ENCODE data around the gene ERFE.

DNA sequence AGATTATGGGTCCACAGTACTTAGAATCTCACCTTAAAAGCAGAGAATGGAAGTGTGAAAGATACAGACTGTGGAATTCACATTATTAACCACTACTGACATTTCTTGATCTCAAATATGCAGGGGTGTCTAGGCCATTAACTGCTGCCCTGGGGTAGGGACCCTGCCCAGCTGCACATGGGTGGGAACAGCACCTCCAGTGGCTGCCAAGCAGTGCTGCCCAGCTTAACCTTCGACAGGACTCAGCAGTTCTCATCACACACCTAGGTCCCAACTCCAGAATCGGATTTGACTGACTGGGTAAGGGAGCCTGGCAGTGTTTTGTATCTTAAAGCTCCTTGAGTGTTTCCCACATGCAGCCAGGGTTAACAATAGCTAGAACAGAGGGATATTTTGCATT, 14.9 kb downstream of the ERFE start:
- TF ChIP-seq, protein P1, sequence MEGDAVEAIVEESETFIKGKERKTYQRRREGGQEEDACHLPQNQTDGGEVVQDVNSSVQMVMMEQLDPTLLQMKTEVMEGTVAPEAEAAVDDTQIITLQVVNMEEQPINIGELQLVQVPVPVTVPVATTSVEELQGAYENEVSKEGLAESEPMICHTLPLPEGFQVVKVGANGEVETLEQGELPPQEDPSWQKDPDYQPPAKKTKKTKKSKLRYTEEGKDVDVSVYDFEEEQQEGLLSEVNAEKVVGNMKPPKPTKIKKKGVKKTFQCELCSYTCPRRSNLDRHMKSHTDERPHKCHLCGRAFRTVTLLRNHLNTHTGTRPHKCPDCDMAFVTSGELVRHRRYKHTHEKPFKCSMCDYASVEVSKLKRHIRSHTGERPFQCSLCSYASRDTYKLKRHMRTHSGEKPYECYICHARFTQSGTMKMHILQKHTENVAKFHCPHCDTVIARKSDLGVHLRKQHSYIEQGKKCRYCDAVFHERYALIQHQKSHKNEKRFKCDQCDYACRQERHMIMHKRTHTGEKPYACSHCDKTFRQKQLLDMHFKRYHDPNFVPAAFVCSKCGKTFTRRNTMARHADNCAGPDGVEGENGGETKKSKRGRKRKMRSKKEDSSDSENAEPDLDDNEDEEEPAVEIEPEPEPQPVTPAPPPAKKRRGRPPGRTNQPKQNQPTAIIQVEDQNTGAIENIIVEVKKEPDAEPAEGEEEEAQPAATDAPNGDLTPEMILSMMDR (conservative IDR thresholded peaks at IDR 0.05; ENCODE audit: low read depth, low read length) = 0 out of 2 replicates have a peak, but pooled peaks have one; percentile 11
- no peak for TF ChIP-seq MAFK (IDR thresholded peaks at IDR 0.05; ENCODE audit: low read depth, low read length)
- no peak for TF ChIP-seq CEBPB (IDR thresholded peaks at IDR 0.05; ENCODE audit: low read depth, low read length)
- TF ChIP-seq BHLHE40 (IDR thresholded peaks at IDR 0.05; ENCODE audit: low read depth, low read length) = no peak
- TF ChIP-seq RFX5 (IDR thresholded peaks at IDR 0.05; ENCODE audit: low read depth, low read length) = no peak
- TF ChIP-seq POLR2A (IDR thresholded peaks at IDR 0.05; ENCODE audit: low read depth, low read length) = no peak
- no peak for TF ChIP-seq RAD21 (IDR thresholded peaks at IDR 0.05; ENCODE audit: low read length)
- TF ChIP-seq SMC3 (IDR thresholded peaks at IDR 0.05; ENCODE audit: low read depth, low read length) = no peak

All from IMR-90 (cell line).